MM.1S (cell line): ENCODE results near the gene DSE.
A peak's percentile ranks its signal among the peaks of the same experiment; 100 is the strongest.

ENCODE experiments used
- DNase-seq: peaks from one replicate; pipeline ENCODE4 v3.0.0-alpha.2; 2015
- H2AFZ ChIP-seq: fragments of 300-600 bp; sonication (generic); 2 replicates; pipeline ENCODE4 v1.6.0; 2016; ENCODE audit warnings: antibody characterized with exemption, low read length
- H3F3A ChIP-seq: fragments of 300-600 bp; sonication (generic); 2 replicates; pipeline ENCODE4 v1.6.1; 2016; ENCODE audit warnings: mild to moderate bottlenecking, antibody characterized with exemption, low read length, moderate library complexity, mixed read lengths; ENCODE audit not compliant: insufficient read depth
- H3K27ac ChIP-seq: fragments of 300-600 bp; sonication (generic); 2 replicates; pipeline ENCODE4 v1.5.1; 2016; ENCODE audit warnings: mild to moderate bottlenecking, low read length
- H3K27me3 ChIP-seq: fragments of 300-600 bp; sonication (generic); replicated peaks from 2 replicates; pipeline ENCODE4 v1.6.0; 2016; ENCODE audit warnings: low read length; ENCODE audit not compliant: insufficient read depth
- H3K36me3 ChIP-seq: fragments of 300-600 bp; sonication (generic); replicated peaks from 2 replicates; pipeline ENCODE4 v1.6.1; 2016; ENCODE audit warnings: mild to moderate bottlenecking, low read length, mixed read lengths; ENCODE audit not compliant: insufficient read depth
- H3K4me1 ChIP-seq: fragments of 300-600 bp; sonication (generic); 2 replicates; pipeline ENCODE4 v1.6.1; 2016; ENCODE audit warnings: low read length, mixed read lengths
- H3K4me2 ChIP-seq: fragments of 300-600 bp; sonication (generic); 2 replicates; pipeline ENCODE4 v1.6.0; 2016; ENCODE audit warnings: low read depth, low read length
- H3K4me3 ChIP-seq: fragments of 300-600 bp; sonication (generic); 2 replicates; pipeline ENCODE4 v1.5.1; 2016; ENCODE audit warnings: low read length, mixed read lengths
- H3K79me2 ChIP-seq: fragments of 300-600 bp; sonication (generic); 2 replicates; pipeline ENCODE4 v1.6.1; 2016; ENCODE audit warnings: mixed run types, low read length, mixed read lengths
- H3K9ac ChIP-seq: fragments of 300-600 bp; sonication (generic); 2 replicates; pipeline ENCODE4 v1.6.1; 2016; ENCODE audit warnings: low read length, mixed read lengths
- H3K9me2 ChIP-seq: fragments of 300-600 bp; sonication (generic); replicated peaks from 2 replicates; pipeline ENCODE4 v1.6.1; 2016; ENCODE audit warnings: mild to moderate bottlenecking, low read length, mixed read lengths; ENCODE audit not compliant: insufficient read depth
- H3K9me3 ChIP-seq: fragments of 300-600 bp; sonication (generic); replicated peaks from 2 replicates; pipeline ENCODE4 v1.6.1; 2016; ENCODE audit warnings: mild to moderate bottlenecking, low read length, mixed read lengths; ENCODE audit not compliant: insufficient read depth
- H4K20me1 ChIP-seq: fragments of 300-600 bp; sonication (generic); 2 replicates; pipeline ENCODE4 v1.6.1; 2016; ENCODE audit warnings: mild to moderate bottlenecking, low read length, moderate library complexity, mixed read lengths; ENCODE audit not compliant: insufficient read depth
- EZH2 ChIP-seq: fragments of 300-600 bp; sonication (generic); optimal IDR thresholded peaks from 2 replicates; pipeline ENCODE3; 2017; ENCODE audit warnings: low read depth, mild to moderate bottlenecking, antibody characterized with exemption, low read length, mixed read lengths
- EZH2phosphoT487 ChIP-seq: fragments of 300-600 bp; sonication (generic); IDR thresholded peaks from 2 replicates; pipeline ENCODE4 v1.6.1; 2018; ENCODE audit warnings: antibody characterized with exemption, low read length
- TF ChIP-seq, protein P1 (sequence below): fragments of 300-600 bp; sonication (generic); IDR thresholded peaks from 2 replicates; pipeline ENCODE4 v1.5.1; 2016; ENCODE audit warnings: antibody characterized with exemption, low read length, mixed read lengths

The DSE gene

DNA sequence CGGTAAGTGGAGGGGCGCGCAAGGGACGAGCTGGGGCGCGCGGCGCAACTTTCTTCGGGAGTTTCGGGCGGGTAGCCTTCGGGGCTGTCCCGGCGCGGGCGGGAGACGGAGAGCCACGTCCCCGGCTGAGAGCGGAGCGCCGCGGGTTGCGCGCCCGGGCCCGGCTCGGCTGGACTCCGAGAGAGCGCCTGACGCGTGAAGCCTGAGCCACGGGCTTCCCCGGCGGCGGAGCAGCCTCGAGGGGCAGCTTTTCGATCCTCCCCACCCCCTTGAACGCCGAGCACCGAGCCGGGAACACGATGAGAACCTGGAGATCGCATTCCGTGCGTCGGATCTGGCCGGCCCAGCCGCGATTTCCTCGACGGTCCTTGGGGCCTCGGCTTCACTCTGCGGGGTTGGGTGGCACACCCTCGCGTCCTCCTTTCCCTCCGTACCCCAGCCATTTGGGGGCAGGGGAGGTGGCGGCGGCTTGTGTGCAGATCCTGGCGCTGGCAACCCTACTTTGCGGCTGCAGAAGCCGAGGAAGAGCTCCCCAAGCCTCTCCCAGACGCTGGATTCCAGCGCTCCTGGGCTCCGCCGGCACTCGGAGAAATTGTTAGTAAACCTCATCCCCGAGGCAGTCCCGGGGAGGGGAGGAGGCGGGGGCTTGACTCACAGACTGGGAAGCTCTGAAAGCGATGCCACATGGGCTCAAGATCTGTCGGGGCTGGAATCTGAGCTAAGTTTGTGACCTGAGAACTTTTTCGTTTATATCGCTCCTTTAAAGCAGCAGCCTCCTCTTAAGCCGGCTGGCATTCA lies 572 bp downstream of the DSE start:
- Histone ChIP-seq H3K79me2 (no peaks in the 10 kb centered on the region), H3K4me1 (peaks cover 13% of the 10 kb centered on the region), H3K9me3 (no peaks in the 10 kb centered on the region), H3K27ac (no peak overlapping the region), H3K4me2 (peak overlapping the region; percentile 93), H3K27me3 (peaks cover 10% of the 10 kb centered on the region; the same call in 1 of the 2 replicates), H3K9ac (peak overlapping the region; percentile 36; the same call in 1 of the 2 replicates), H3F3A (peaks cover 20% of the 10 kb centered on the region), H3K4me3 (peak overlapping the region; percentile 65), H2AFZ (peak overlapping the region; percentile 84), H3K9me2 (no peaks in the 10 kb centered on the region), H3K36me3 (no peaks in the 10 kb centered on the region), H4K20me1 (no peaks in the 10 kb centered on the region)
- DNase-seq = peak; percentile 24
- TF ChIP-seq EZH2phosphoT487 = no peak
- TF ChIP-seq, protein P1, sequence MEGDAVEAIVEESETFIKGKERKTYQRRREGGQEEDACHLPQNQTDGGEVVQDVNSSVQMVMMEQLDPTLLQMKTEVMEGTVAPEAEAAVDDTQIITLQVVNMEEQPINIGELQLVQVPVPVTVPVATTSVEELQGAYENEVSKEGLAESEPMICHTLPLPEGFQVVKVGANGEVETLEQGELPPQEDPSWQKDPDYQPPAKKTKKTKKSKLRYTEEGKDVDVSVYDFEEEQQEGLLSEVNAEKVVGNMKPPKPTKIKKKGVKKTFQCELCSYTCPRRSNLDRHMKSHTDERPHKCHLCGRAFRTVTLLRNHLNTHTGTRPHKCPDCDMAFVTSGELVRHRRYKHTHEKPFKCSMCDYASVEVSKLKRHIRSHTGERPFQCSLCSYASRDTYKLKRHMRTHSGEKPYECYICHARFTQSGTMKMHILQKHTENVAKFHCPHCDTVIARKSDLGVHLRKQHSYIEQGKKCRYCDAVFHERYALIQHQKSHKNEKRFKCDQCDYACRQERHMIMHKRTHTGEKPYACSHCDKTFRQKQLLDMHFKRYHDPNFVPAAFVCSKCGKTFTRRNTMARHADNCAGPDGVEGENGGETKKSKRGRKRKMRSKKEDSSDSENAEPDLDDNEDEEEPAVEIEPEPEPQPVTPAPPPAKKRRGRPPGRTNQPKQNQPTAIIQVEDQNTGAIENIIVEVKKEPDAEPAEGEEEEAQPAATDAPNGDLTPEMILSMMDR = no peak
- TF ChIP-seq EZH2 = no peak

DNA sequence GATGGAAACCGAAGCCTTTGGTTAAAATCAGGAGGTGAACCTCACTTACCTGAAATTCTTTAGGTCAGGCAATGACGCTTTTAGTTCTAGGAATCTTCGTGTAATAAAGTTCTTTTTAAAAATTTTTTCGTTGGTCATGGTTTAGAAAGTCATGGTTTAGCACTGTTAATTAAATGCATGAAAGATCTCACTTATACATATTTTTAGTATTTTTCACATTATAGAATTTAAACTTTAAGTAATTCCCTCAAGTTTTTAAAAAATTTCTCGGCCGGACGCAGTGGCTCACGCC lies 1.1 kb downstream of the DSE start:
- Histone ChIP-seq H3K27me3 (peaks cover 6% of the 10 kb centered on the region; the same call in 1 of the 2 replicates), H3K79me2 (no peaks in the 10 kb centered on the region), H2AFZ (peak overlapping the region; percentile 84; the same call in 1 of the 2 replicates), H3K4me2 (peak overlapping the region; percentile 93), H3K36me3 (no peaks in the 10 kb centered on the region), H4K20me1 (no peaks in the 10 kb centered on the region), H3K27ac (no peak overlapping the region), H3K4me1 (peaks cover 13% of the 10 kb centered on the region), H3K9ac (peak overlapping the region; percentile 36; the same call in 1 of the 2 replicates), H3K9me2 (no peaks in the 10 kb centered on the region), H3F3A (peaks cover 20% of the 10 kb centered on the region), H3K4me3 (peak overlapping the region; percentile 65), H3K9me3 (no peaks in the 10 kb centered on the region)
- no peak for DNase-seq
- TF ChIP-seq, protein P1 = no peak
- no peak for TF ChIP-seq EZH2phosphoT487
- TF ChIP-seq EZH2 = no peak

DNA sequence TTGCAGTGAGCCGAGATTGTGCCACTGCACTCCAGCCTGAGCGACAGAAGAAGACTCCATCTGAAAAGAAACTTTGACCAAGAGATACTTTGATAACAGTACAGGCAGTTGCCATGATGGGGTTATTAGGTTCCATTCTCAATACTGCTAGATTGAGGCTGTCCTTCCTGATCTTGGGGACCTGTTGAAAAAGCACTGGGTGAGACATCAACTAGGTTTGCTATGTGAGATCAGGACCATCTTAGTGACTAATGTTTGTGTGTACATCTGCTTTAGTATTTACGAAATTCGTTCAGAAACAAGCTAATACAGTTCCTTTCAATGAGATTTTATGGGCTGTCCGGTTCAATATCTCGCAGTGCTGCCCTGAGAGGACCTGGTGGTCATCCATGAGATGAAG lies 2.6 kb downstream of the DSE start:
- Histone ChIP-seq H3K9me3 (no peaks in the 10 kb centered on the region), H3K4me2 (no peak overlapping the region), H3K27ac (no peak overlapping the region), H2AFZ (no peak overlapping the region), H3K9ac (no peak overlapping the region), H3F3A (peaks cover 20% of the 10 kb centered on the region), H3K4me3 (no peak overlapping the region), H3K9me2 (no peaks in the 10 kb centered on the region), H4K20me1 (no peaks in the 10 kb centered on the region), H3K79me2 (no peaks in the 10 kb centered on the region), H3K4me1 (peaks cover 13% of the 10 kb centered on the region), H3K27me3 (0 out of 2 replicates have a peak, but pooled peaks cover 4% of the 10 kb centered on the region), H3K36me3 (no peaks in the 10 kb centered on the region)
- TF ChIP-seq EZH2 (no peak), EZH2phosphoT487 (no peak)
- TF ChIP-seq, protein P1 = no peak
- DNase-seq = no peak
